Prostate gland (tissue), 2 donors: ENCODE measurements around the gene TSSC4. TPM values are rescaled to one million over a fixed set of nuclear protein-coding genes. Genes with fewer than 3 reads are reported as not detected.

Experiments used
- DNase-seq: peaks from one replicate; pipeline ENCODE4 v3.0.0-alpha.2; 2019; ENCODE audit warnings: low spot score
- H3K27ac ChIP-seq, 2 donors: fragments of 200-600 bp; sonication (generic); 2 replicates each; pipeline ENCODE4 v1.5.1; 2017 to 2019
- H3K27me3 ChIP-seq: fragments of 200-600 bp; sonication (generic); replicated peaks from 2 replicates; pipeline ENCODE4 v1.5.1; 2019; ENCODE audit not compliant: insufficient read depth
- H3K36me3 ChIP-seq, 2 donors: fragments of 200-600 bp; sonication (generic); 1 replicate in 1 of 2; 2 replicates in 1 of 2; pipeline versions ENCODE4 v1.5.1 to v1.8.1; 2017 to 2019
- H3K4me1 ChIP-seq: fragments of 200-600 bp; sonication (generic); replicated peaks from 2 replicates; pipeline ENCODE4 v1.5.1; 2019
- H3K4me3 ChIP-seq, 2 donors: fragments of 200-600 bp; sonication (generic); 2 replicates each; pipeline ENCODE4 v1.5.1; 2017 to 2019
- H3K9me3 ChIP-seq: fragments of 200-600 bp; sonication (generic); 2 replicates; pipeline ENCODE4 v1.5.1; 2017
- POLR2A ChIP-seq: fragments of 450-650 bp; IDR thresholded peaks from one replicate; pipeline ENCODE4 v1.6.1; 2016; ENCODE audit warnings: antibody characterized with exemption, mild to moderate bottlenecking
- POLR2AphosphoS5 ChIP-seq: sonication (generic); formaldehyde crosslinking; IDR thresholded peaks from one replicate; pipeline ENCODE4 v1.6.1; 2017; ENCODE audit warnings: antibody characterized with exemption
- WGBS: methylation state at CpG from one replicate; pipeline ENCODE4 v1.1.5; 2018; 5-methylcytosine and 5-hydroxymethylcytosine counted together
- intact Hi-C: fragments of 100-400 bp; cut with DNase I; formaldehyde crosslinking; loops from one replicate; pipeline ENCODE4 v1.14.2; 2022
- total RNA-seq, 2 donors: library from RNA; depleted of rRNA; stranded (reverse); fragments of >200 nt; gene quantifications; one replicate each; pipeline ENCODE4 v1.1.0, GENCODE V29; 2016
- TF ChIP-seq, protein P1 (sequence below), 4 experiments: fragments of 200-600 bp in 2 of 4; fragments of 450-650 bp in 2 of 4; sonication (generic) in 2 of 4; IDR thresholded peaks; 1 replicate in 3 of 4; 2 replicates in 1 of 4; pipeline ENCODE4 v1.5.1; 2016 to 2019; ENCODE audit warnings: antibody characterized with exemption in 4 of 4, mild to moderate bottlenecking in 2 of 4, moderate library complexity in 2 of 4

TSSC4 gene
- total RNA-seq, 2 donors from 2014 or later: 40.4 to 71.1 TPM

- Histone ChIP-seq H3K4me1 (no peaks in the 10 kb centered on the region), H3K9me3 (no peaks in the 10 kb centered on the region), H3K4me3 (no peak overlapping the region), H3K36me3 (no peaks in the 10 kb centered on the region), H3K27me3 (no peaks in the 10 kb centered on the region), H3K27ac (no peak overlapping the region)
- DNase-seq: peak; percentile 77
- TF ChIP-seq POLR2A: no peak
- no peak for TF ChIP-seq POLR2AphosphoS5
- TF ChIP-seq, protein P1, sequence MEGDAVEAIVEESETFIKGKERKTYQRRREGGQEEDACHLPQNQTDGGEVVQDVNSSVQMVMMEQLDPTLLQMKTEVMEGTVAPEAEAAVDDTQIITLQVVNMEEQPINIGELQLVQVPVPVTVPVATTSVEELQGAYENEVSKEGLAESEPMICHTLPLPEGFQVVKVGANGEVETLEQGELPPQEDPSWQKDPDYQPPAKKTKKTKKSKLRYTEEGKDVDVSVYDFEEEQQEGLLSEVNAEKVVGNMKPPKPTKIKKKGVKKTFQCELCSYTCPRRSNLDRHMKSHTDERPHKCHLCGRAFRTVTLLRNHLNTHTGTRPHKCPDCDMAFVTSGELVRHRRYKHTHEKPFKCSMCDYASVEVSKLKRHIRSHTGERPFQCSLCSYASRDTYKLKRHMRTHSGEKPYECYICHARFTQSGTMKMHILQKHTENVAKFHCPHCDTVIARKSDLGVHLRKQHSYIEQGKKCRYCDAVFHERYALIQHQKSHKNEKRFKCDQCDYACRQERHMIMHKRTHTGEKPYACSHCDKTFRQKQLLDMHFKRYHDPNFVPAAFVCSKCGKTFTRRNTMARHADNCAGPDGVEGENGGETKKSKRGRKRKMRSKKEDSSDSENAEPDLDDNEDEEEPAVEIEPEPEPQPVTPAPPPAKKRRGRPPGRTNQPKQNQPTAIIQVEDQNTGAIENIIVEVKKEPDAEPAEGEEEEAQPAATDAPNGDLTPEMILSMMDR (IDR thresholded peaks at IDR 0.05): peak; percentile 93 to 98 (median 98)
- intact Hi-C loops: loop anchor here (2.0 to 5.0 kb wide), 2 partner anchors 102 to 459 kb away; partner anchors contain the start of gene CDKN1C
- 64% methylated on average over 8 of the region's 8 CpGs for WGBS
These were observed 27.8 kb downstream of the TSSC4 start for GRCh38 chr11:2428322-2428795.

GRCh38 chr11:2431395-2431794 is 30.8 kb downstream of the TSSC4 start:
- TF ChIP-seq, protein P1 (IDR thresholded peaks at IDR 0.05): no peak
- TF ChIP-seq POLR2AphosphoS5 (no peak), POLR2A (no peak)
- H3K27ac ChIP-seq: no peak overlapping the region
- no peaks in the 10 kb centered on the region for H3K4me1 ChIP-seq
- intact Hi-C loops: no loop called here
- no peaks in the 10 kb centered on the region for H3K9me3 ChIP-seq
- no peak overlapping the region for H3K4me3 ChIP-seq
- 87% methylated on average over 1 of the region's 1 CpG for WGBS
- no peak for DNase-seq
- no peaks in the 10 kb centered on the region for H3K27me3 ChIP-seq
- H3K36me3 ChIP-seq: no peaks in the 10 kb centered on the region

DNA sequence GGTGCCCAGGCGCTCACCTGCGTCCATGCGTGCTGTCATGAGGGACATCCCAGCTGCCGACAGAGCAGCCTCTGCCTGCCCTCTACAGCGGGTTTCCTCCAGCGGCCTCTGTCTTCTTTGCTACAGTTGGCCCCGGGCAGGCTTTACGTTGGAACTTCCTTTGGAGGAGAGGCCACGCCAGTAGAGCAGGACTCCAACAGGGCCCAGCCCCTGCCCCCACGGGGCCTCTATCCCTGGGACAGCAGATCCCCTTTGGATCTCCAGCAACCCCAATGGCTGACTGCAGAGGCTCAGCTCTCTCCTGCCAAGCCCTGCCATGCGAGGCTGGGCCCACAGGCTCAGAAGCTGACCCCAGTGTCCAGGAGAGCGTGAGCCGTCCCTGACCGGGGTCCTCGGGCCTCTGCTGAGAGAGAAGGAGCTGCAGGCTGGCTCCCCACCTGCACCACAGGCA is 31.6 kb downstream of the TSSC4 start:
- DNase-seq: no peak
- Histone ChIP-seq H3K4me1 (no peaks in the 10 kb centered on the region), H3K4me3 (no peak overlapping the region), H3K27me3 (no peaks in the 10 kb centered on the region), H3K9me3 (no peaks in the 10 kb centered on the region), H3K36me3 (no peaks in the 10 kb centered on the region), H3K27ac (no peak overlapping the region)
- intact Hi-C loops: no loop called here
- TF ChIP-seq POLR2AphosphoS5 (no peak), POLR2A (no peak)
- TF ChIP-seq, protein P1 (IDR thresholded peaks at IDR 0.05): no peak
- 72% methylated on average over 11 of the region's 15 CpGs for WGBS

DNA sequence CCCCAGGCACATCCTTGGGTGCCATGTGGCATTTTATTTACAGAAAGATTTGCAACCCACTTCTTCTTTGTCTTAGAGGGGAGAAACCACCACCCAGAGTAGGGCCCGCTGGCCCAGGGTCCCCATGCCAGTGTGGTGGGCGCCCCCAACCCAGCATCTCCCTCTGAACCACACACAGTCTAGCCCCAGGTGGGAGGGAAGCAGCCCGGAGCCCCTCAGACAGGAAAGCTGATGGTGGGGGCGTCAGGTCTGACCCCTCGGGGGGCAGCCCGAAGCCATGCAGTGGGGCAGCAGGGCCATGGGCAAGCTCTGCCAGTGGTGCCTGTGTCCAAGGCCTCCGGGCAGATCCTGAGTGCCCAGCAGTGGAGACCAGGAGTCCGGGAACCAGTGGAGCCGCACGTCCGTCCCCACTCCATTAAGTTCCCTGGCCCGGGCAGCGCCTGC is 32.1 kb downstream of the TSSC4 start:
- TF ChIP-seq POLR2A (no peak), POLR2AphosphoS5 (no peak)
- TF ChIP-seq, protein P1 (IDR thresholded peaks at IDR 0.05): no peak
- Histone ChIP-seq H3K9me3 (no peaks in the 10 kb centered on the region), H3K27ac (no peak overlapping the region), H3K36me3 (no peaks in the 10 kb centered on the region), H3K4me3 (no peak overlapping the region), H3K27me3 (no peaks in the 10 kb centered on the region), H3K4me1 (no peaks in the 10 kb centered on the region)
- DNase-seq: no peak
- 92% methylated on average over 13 of the region's 13 CpGs for WGBS
- intact Hi-C loops: no loop called here
